22Rv1 (cell line): ENCODE data around the gene CDK14.

Experiments used
- CTCF ChIP-seq: fragments of 450-650 bp; IDR thresholded peaks from 2 replicates; pipeline ENCODE4 v1.5.1; 2017; ENCODE audit warnings: mild to moderate bottlenecking
- ZFX ChIP-seq: fragments of 450-650 bp; IDR thresholded peaks from 2 replicates; pipeline ENCODE4 v1.6.1; 2017; ENCODE audit warnings: antibody characterized with exemption, borderline replicate concordance

- TF ChIP-seq CTCF (no peak), ZFX (no peak)
Measured at GRCh38 chr7:90666186-90666585, 70.1 kb downstream of the CDK14 start.
